HG03571 (cell line): ENCODE measurements around the gene RPS6KA6.
"Not testable (repeated sequence)": the region's sequence is repeated elsewhere in the genome, so short reads cannot be mapped to it uniquely, and the experiment has no call there.

Experiments
- ATAC-seq: cut with Tn5 transposase; IDR thresholded peaks from one replicate; pipeline ENCODE4 v1.9.1; 2021; ENCODE audit not compliant: unreplicated experiment

RPS6KA6 gene

DNA sequence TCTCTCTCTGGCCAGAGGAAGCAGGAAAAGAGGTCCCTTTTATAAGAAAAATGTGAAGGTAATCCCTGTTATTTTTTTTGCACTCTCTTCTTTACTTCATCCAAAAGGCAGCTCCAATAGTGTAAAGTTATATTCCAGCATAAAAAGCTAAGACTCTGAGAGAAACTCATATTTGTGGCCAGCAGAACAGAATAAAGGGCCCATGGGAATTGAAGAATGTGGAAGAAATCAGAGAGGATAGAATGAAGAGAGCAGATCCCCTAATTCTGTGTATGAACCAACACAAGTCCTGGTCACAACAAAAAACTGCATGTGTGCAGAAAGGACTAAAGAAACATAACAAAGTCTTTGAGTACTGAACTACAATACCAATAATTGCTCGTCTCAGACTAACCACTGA is 22.3 kb downstream of the RPS6KA6 start:
- no peak for ATAC-seq

GRCh38 chrX:84162401-84162800 is 25.6 kb downstream of the RPS6KA6 start:
- no peak for ATAC-seq

DNA sequence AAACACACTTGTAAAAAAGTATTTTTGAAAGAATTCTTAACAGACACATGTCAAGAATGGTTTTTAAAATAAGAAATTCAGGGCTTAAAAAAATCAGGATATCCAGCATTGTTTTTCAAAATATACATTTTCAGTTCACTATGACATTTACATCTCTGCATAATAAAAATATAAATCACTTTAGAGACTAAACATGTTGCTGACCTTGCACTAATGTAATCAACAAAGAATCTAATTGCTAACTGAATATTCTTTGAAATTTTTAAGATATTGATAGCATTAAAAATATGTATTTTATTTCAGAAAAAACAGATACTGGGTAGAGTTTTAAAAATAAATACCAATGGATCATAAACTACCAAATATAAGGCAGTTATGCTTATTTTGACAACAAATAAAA is 26.4 kb downstream of the RPS6KA6 start:
- no peak for ATAC-seq

- ATAC-seq: no peak
Measured at GRCh38 chrX:84160736-84161135, 27.3 kb downstream of the RPS6KA6 start.

DNA sequence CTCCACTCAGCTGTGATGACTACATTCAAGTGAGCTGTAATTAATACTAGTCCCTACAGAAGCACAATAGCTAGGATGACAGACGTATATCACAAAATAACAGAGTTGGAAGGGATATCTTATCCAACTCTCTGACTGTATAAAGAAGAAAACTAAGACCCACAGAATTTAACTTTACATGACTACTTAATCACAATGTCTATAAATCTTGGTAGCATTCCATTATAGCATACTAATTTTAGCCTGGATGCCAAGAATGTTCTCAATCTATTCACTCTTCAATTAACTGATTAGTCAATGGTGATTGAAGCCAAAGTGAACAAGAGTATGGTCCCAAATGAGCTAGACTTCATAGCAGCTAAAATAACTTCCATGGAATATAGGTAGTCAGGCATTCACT is 31.2 kb downstream of the RPS6KA6 start:
- ATAC-seq: no peak

GRCh38 chrX:84155938-84156337 is 32.1 kb downstream of the RPS6KA6 start:
- ATAC-seq: no peak

DNA sequence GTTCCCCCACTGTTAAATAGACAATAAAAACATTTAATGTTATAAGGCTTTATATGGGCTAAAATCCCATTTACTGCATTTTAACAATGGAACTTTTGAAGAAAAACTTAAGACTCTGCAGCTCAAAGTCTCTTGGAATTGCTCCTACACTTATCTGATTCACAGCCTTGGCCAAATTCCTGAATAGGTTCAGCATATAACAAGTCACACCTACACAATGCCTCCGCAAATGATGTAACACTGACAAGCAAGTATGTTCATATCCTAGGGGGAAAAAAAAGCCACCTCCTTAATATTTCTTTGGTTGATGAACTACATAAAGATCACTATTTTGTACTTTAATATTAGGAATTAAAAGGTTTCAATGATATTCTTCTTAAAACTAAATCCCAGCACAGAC is 34.5 kb downstream of the RPS6KA6 start:
- no peak for ATAC-seq

DNA sequence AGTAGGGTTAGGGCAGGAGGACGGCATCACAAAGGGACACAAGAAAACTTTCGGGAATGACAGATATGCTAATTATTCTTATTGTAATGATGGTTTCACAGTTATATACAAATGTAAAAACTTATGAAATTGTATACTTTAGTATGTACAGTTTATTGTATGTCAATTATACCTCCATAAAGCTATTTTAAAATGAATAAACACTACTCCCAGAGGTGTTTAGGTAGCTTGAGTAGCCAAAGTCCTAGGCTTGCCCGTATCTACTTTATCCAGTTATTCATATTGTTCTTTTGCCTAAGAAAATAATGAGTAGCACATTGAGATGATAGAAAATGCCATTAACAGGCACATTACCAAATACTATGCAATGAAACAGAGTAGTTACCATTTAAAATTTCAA is 43.0 kb downstream of the RPS6KA6 start:
- no peak for ATAC-seq

- no peak for ATAC-seq
Measured at GRCh38 chrX:84144281-84144680, 43.7 kb downstream of the RPS6KA6 start.

DNA sequence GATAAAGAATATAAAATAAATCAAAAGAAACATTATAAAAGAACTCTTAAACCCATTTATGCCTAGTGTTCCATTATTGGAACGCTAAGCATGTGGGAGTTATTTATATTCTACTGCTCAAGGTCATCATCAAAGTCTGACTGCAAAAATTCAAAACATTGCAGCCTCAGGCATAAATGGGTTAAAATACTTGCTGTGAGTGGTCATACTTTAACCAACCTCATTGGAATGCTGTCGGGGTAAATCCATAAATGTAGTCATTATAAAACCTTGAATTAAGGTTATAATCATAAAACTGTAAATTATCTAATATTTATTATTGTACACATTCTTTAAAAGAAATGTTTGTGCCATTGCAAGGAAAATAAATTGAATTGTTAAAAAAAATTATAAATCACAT is 55.0 kb downstream of the RPS6KA6 start:
- no peak for ATAC-seq

DNA sequence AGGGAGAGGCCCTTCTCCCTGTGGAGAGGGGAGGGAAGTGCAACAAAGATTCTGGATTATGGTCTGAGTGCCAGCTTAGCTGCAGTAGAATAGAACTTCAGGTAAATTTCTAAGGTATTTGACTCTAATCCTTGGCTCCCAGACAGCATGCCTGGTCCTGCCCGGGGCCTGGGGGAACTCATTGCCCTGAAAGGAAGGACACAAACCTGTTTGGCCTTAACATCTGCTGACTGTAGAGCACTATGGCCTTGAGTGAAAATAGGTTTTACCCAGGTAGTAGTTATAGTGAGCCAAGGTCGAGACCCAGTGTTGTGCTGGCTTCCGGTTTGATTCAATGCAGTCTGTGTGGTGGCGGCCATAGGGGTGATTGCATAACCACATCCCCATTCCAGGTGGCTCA is 64.4 kb downstream of the RPS6KA6 start:
- ATAC-seq: no peak

GRCh38 chrX:84118769-84119168 is 69.2 kb downstream of the RPS6KA6 start:
- no peak for ATAC-seq

- no peak for ATAC-seq
Measured at GRCh38 chrX:84118315-84118714, 69.7 kb downstream of the RPS6KA6 start.

DNA sequence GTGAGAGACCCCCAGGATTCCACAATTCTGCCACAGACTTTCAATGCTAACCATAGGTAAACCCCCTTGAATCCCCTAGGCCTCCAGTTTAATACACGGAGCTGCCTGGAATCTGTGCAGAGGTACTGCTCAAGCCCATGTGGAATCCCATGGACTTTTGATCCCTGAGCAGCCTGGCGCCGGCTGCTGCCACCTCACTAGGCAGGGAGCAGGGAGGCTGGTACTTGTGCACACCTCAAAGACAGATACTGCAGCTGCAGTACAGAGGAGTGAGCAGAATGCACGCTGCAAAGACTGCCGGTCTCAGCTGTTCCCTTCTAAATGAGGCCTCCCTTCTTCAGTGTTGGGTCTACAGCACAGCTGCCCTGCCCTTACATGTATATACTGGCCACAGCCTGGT is 79.4 kb downstream of the RPS6KA6 start:
- ATAC-seq: no peak

DNA sequence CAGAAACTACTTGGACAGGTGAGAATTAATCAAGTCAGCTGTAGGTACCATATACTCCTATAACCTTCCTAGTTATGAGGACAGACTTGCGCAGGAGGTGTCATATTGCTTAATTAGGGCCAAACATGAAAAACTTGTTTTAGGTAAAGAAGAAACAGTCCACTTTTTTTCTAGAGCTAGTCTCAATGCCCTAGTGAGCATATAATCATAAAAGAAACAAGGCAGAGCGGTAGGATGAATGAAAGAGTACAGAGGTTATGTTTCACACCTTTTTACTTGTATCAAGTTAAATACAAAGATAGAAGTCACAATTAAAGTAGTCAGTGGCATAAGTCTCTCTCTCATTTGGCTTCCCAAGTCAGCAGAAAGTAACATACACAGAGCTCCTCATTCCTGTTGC is 88.9 kb downstream of the RPS6KA6 start:
- ATAC-seq: no peak

- not testable (repeated sequence) for ATAC-seq
Measured at GRCh38 chrX:84079479-84080197, 108.4 kb downstream of the RPS6KA6 start.

GRCh38 chrX:84078991-84079390 is 109.0 kb downstream of the RPS6KA6 start:
- no peak for ATAC-seq

- ATAC-seq: no peak
Measured at GRCh38 chrX:84064814-84065213, 123.2 kb downstream of the RPS6KA6 start.

DNA sequence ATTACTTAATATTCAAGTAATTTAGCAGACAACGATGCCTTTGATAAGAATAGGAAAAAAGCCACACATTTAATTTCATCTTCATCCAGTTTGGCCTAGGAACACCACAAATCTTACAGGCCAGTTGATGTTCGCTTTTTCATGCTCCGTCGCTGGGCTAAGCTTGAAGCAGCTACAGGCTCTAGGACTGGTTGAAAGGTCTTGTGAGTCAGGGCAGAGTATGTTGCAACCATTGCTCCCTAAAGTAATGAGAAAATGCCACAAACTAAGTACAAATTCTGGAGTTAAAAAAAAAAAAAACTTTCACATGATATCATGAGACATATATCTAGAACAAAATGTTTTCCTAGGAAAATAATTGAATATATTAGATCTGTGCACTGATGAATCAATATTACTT is 123.8 kb downstream of the RPS6KA6 start:
- no peak for ATAC-seq

DNA sequence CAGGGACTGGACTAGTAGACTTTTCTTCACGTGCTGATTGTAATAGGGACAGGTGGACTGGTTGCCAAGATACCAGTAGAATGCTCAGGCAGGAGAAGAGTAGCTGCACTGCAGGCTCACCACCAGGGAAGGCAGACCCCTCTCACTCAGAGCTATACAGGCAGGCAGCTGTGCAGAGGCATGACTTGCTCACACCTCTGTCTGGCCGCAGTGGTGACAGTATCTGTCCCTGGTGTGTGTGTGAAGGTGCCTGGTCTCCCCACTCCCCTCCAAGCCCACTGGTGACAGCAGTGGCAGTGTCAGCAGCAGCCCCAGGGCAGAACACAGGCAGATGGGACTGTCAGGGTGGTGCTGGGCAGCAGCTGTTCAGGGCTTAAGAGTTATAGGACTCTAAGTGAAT is 140.7 kb downstream of the RPS6KA6 start:
- ATAC-seq: no peak

DNA sequence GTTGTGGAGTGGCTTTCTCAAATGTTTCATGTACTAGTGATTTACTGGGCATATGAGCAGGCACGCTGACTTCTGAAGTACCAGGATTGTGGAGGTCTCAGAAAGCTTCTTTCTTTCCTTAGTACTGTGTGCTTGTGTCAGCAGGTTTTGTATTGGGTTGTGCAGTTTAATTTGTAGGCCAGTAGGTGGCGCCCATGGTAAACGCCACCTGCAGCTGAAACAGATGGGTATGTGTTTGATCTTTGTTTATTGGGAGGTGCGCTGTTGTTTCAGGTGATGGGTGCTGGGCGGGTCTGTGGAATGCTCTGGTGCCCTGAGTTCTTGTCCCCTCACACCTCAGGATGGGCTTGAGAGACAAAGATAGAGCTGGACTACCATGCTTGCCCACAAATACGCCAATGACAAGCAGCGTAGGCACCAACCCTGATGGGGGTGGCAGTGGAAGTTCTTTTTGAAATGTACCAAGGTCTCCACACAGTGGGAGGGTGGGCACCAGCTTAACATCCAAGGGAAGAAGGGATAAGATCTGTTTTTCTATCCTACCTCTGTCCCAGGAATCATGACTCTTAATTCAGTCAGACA is 141.5 kb downstream of the RPS6KA6 start:
- peak; percentile 81 for ATAC-seq

- no peak for ATAC-seq
Measured at GRCh38 chrX:84044051-84044450, 143.9 kb downstream of the RPS6KA6 start.
